D341Med (cell line): Measurements from ENCODE around the gene DENND10.
"Not testable (repeated sequence)": the region's sequence is repeated elsewhere in the genome, so short reads cannot be mapped to it uniquely, and the experiment has no call there.

Source experiments
- DNase-seq: peaks from one replicate; pipeline ENCODE4 v3.0.0; 2012; ENCODE audit warnings: low spot score

Gene DENND10

DNA sequence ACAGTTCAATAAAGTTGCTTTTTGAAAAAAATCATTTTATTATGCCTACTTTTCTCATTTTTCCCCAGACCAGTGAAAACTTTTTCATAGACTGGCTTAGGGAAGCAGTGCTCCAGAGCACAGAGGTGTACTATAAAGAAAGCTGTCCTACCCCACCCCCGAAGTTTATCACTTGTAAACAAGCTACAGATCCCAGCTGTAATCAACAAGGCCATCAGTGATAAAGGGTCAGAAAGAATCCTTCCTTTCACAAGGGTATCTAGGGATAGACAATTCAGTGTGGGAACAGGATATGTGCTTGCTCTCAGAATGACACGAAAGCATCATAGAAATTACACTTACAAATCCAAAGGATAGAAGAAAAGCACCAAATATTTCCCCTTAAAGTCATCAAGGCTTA lies 70.2 kb downstream of the DENND10 start:
- no peak for DNase-seq

DNA sequence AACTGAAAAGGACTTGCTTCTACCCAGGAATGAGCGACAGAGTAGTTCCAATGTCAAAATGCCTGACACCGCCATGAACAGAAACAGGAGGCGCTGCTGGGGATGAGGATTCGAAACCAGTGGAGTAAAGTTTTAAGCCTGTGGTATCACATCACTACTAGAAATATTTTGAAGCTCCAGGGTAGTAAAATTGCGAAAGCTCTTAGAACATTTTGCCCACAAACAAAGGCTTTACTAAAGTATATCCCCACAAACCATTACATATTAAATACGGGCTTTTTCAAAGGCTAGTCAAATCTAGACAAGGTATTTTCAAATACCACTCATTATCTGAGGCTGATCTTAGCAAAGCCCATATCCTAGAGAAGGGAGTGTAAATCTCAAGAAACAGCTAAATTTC lies 72.3 kb downstream of the DENND10 start:
- DNase-seq: no peak

DNA sequence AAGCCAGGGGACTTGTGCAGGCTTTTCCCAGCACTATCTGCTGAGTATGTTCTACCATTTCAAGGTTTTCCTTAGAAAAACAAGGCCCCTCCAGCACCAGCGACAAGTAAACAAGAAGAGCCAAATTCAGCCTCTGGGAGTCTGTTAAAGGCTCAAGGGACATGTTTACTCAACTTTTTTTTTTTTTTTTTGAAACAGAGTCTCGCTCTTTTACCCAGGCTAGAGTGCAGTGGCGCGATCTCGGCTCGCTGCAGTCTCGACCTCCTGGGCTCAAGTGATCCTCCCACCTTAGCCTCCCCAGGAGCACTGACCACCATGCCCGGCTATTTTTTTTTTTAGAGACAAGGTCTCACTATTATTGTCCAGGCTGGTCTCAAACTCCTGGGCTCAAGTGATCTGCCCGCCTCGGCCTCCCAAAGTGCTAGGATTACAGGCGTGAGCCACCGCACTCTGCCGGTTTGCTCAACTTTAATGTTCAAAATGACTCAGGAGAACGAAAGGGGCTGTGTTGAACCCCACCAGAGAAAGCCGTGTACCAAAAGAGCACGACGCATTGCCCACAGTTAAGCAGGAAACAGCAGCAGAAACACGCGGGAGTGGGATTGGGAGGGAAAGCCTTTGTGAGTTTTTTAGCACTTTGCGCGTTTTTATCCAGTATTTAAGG lies 73.9 kb downstream of the DENND10 start:
- no peak for DNase-seq

DNA sequence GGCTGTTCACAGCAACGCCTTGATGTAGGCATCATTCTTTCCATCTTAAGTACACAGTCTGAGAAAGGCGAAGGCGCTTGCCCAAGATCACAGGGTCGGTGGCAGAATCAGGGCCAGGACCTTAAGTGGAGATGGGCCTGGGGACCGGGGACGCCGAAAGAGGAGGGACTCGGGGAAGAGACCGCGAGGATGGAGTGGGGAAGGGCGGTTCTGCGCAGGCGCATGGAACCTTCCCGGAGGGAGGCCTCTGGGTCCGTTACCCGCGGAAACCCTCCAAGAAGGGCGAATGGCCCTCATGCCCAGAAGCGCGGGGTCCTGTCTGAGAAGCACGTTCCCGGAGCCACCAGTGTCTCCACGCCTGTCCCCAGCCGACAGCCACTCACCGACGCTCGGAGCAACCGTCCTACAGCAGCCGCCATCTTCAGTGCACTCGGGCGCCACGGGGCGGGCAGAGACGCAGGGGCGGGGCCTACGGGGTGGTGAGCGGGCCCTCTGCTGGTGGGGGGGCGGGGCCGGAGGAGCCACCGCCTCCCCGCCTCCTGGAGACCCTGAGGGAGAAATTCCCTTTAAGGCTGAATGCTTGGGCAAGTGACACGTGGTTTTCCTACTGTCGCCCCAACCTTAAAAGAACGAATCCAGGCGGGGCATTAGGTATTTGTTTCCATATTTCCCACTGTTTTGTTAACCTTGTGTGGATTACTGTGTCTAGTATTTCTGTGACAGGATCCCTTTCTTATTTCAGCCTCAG lies 74.6 kb downstream of the DENND10 start, which contains the start of gene PRDX3:
Gene PRDX3 (minus strand): TSS at position 441 of the 748 bp plus-strand sequence. CDS start 22 bp downstream, at position 419.
- DNase-seq: peak; percentile 91

DNA sequence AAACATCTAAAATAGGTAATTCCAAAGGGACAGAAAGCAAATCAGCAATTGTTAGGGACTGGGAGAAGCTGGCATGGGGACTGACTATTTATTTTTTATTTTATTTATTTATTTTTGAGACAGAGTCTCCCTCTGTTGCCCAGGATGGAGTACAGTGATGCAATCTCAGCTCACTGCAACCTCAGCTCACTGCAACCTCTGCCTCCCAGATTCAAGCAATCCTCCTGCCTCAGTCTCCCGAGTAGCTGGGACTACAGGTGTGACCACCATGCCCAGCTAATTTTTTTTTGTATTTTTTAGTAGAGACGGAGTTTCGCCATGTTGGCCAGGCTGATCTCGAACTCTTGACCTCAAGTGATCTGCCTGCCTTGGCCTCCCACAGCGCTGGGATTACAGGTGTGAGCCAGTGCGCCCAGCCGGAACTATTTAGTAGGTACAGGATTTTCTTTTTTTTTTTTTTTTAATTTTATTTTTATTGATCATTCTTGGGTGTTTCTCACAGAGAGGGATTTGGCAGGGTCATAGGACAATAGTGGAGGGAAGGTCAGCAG lies 77.0 kb downstream of the DENND10 start:
- DNase-seq: not testable (repeated sequence)

DNA sequence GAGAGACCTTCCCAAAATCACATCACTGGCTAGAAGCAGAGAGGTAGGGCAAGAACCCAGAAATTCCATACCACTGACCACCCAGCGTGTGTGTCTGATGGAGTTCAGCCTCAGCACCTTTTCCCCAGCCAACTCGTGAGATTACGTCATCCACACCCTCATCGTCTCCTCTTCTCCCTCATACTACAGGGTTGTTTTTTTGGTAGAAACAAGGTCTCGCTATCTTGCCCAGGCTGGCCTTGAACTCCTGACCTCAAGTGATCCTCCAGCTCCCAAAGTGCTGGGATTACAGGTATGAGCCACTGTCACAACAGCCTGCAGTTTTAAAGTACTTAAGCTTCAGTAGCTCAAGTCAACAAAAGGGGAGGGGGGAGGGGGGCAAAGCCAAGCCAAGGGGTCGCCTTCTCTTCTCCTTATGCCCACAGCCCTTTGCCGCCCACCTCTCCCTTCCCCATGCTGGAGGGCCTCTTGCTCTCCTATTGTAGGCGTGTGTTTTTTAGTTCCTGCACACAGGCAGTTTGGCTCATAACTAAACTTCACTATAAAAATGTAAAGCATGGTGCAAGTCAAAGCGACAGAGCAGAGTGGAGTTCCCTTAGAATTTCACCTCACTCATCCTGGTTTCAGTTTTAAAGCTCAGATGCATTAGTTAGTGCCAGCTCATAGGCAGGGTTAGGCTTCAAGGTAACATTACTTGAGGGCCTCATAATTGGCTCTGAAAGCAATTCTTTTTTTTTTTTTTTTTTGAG lies 79.9 kb downstream of the DENND10 start:
- DNase-seq: no peak
